OCI-LY1 (cell line): ENCODE results near the gene CCR2.

ENCODE experiments used
- CTCF ChIP-seq: fragments of 200-600 bp; sonication (generic), shearing (Covaris generic); IDR thresholded peaks from 2 replicates; pipeline ENCODE4 v1.5.1; 2017; ENCODE audit warnings: mild to moderate bottlenecking, antibody characterized with exemption, low read length, moderate library complexity, mixed read lengths
- EZH2 ChIP-seq: fragments of 200-600 bp; sonication (generic), shearing (Covaris generic); IDR thresholded peaks from 2 replicates; pipeline ENCODE4 v1.8.0; 2017; ENCODE audit warnings: borderline replicate concordance, mixed run types, mild to moderate bottlenecking, antibody characterized with exemption, low read length, moderate library complexity, mixed read lengths

GRCh38 chr3:46372492-46373359, 18.8 kb downstream of the CCR2 start:
- peak; percentile 48; the same call in 1 of the 2 replicates for TF ChIP-seq CTCF
- no peak for TF ChIP-seq EZH2
